K562 (cell line): ENCODE measurements around the gene TM7SF2.
A peak's percentile ranks its signal among the peaks of the same experiment; 100 is the strongest.

Experiments
- CTCF ChIP-seq, 3 experiments: IDR thresholded peaks in 2 of 3; conservative IDR thresholded peaks in 1 of 3; 2 replicates each; pipeline ENCODE4 v1.5.1; 2011 to 2012; ENCODE audit warnings: low read length in 3 of 3, mild to moderate bottlenecking in 3 of 3, control low read depth in 2 of 3, improper control_type of control experiment in 1 of 3, inconsistent platforms in 1 of 3, low read depth in 1 of 3, mixed read lengths in 1 of 3, moderate library complexity in 1 of 3; ENCODE audit not compliant: insufficient read depth in 2 of 3
- MAX ChIP-seq: sonication (generic); formaldehyde crosslinking; IDR thresholded peaks from 2 replicates; pipeline ENCODE4 v1.9.0; 2022; ENCODE audit warnings: mild to moderate bottlenecking, missing genetic modification reagents
- MBD2 ChIP-seq: sonication (generic); IDR thresholded peaks from 2 replicates; pipeline ENCODE4 v1.6.1; 2016; ENCODE audit warnings: low read depth, borderline replicate concordance
- NFRKB ChIP-seq: fragments of 450-650 bp; IDR thresholded peaks from 2 replicates; pipeline ENCODE4 v1.6.1; 2016; ENCODE audit warnings: low read depth
- RCOR1 ChIP-seq, 2 experiments: IDR thresholded peaks; 2 replicates each; pipeline ENCODE4 v1.6.1; 2012; ENCODE audit warnings: low read depth in 2 of 2, low read length in 2 of 2, borderline replicate concordance in 1 of 2, improper control_type of control experiment in 1 of 2
- ZBTB43 ChIP-seq: sonication (generic); formaldehyde crosslinking; IDR thresholded peaks from 2 replicates; pipeline ENCODE4 v1.8.0; 2023; ENCODE audit warnings: mild to moderate bottlenecking, missing genetic modification reagents

- TF ChIP-seq NFRKB, result no peak
- no peak for TF ChIP-seq CTCF (IDR thresholded peaks at IDR 0.05 in 2 of 3, conservative IDR thresholded peaks at IDR 0.05 in 1 of 3; ENCODE audit: insufficient read depth in 2 of 3, low read depth in 1 of 3, low read length in 3 of 3)
- peak; percentile 58; the same call in 1 of the 2 replicates for TF ChIP-seq MAX (CRISPR knock-in tag)
- peak; percentile 72 for TF ChIP-seq MBD2
- no peak for TF ChIP-seq RCOR1 (IDR thresholded peaks at IDR 0.05; ENCODE audit: borderline replicate concordance in 1 of 2, low read depth in 2 of 2, low read length in 2 of 2)
- TF ChIP-seq ZBTB43, result no peak
Measured at GRCh38 chr11:65134952-65135632, 23.4 kb downstream of the TM7SF2 start.
